Measurements from ENCODE around the gene COLEC12.
"Not testable (repeated sequence)": the region's sequence is repeated elsewhere in the genome, so short reads cannot be mapped to it uniquely, and the experiment has no call there.

Gene COLEC12

GRCh38 chr18:318791-319291 is 181.7 kb downstream of the COLEC12 start:
- 98% methylated on average over 7 of the region's 9 CpGs for WGBS (ENCODE audit: insufficient coverage)
- Histone ChIP-seq H3K4me1 (ENCODE audit: control extremely low read depth in 1 of 4, control insufficient read depth in 4 of 4, insufficient read depth in 4 of 4, low read length in 3 of 4) (peaks cover 2 to 18% (median 11%) of the 10 kb centered on the region in 4 experiments), H3K27ac (ENCODE audit: insufficient read depth in 1 of 2, low read depth in 1 of 2, low read length in 2 of 2, poor library complexity in 1 of 2, severe bottlenecking in 2 of 2) (no peak overlapping the region), H3K9me3 (ENCODE audit: control extremely low read depth in 1 of 5, control insufficient read depth in 4 of 5, insufficient read depth in 2 of 5, low read depth in 1 of 5, low read length in 4 of 5) (no peaks in the 10 kb centered on the region), H3K36me3 (ENCODE audit: control insufficient read depth in 4 of 4, insufficient read depth in 4 of 4, low read length in 3 of 4) (no peaks in the 10 kb centered on the region), H3K27me3 (replicated peaks in 2 of 5; ENCODE audit: control insufficient read depth in 4 of 5, insufficient read depth in 5 of 5, low read length in 4 of 5) (no peaks in the 10 kb centered on the region), H3K4me3 (ENCODE audit: control insufficient read depth in 1 of 7, extremely low read depth in 1 of 7, insufficient read depth in 4 of 7, low read depth in 2 of 7, low read length in 6 of 7) (no peak overlapping the region)
- CTCF ChIA-PET = interaction anchor here (1.5 kb wide), 1 partner anchor 106 kb away, joined by 3 read pairs; no protein-coding TSS in a partner anchor
- POLR2A ChIA-PET = no interaction called here
- DNase-seq = no peak

GRCh38 chr18:317618-318017 is 182.9 kb downstream of the COLEC12 start:
- DNase-seq = no peak
- H3K9me3 ChIP-seq (ENCODE audit: control extremely low read depth in 1 of 5, control insufficient read depth in 4 of 5, insufficient read depth in 2 of 5, low read depth in 1 of 5, low read length in 4 of 5) = no peaks in the 10 kb centered on the region
- POLR2A ChIA-PET = no interaction called here
- H3K27ac ChIP-seq (ENCODE audit: insufficient read depth in 1 of 2, low read depth in 1 of 2, low read length in 2 of 2, poor library complexity in 1 of 2, severe bottlenecking in 2 of 2) = no peak overlapping the region
- no peaks in the 10 kb centered on the region for H3K36me3 ChIP-seq (ENCODE audit: control insufficient read depth in 4 of 4, insufficient read depth in 4 of 4, low read length in 3 of 4)
- no peaks in the 10 kb centered on the region for H3K27me3 ChIP-seq (replicated peaks in 2 of 5; ENCODE audit: control insufficient read depth in 4 of 5, insufficient read depth in 5 of 5, low read length in 4 of 5)
- WGBS (ENCODE audit: insufficient coverage) = 97% methylated on average over 3 of the region's 6 CpGs
- H3K4me3 ChIP-seq (ENCODE audit: control insufficient read depth in 1 of 7, extremely low read depth in 1 of 7, insufficient read depth in 4 of 7, low read depth in 2 of 7, low read length in 6 of 7) = no peak overlapping the region
- CTCF ChIA-PET = interaction anchor here (2.4 kb wide), 1 partner anchor 10 kb away, joined by 6 read pairs; no protein-coding TSS in a partner anchor
- peaks cover under 1 to 10% (median 8%) of the 10 kb centered on the region in 4 experiments for H3K4me1 ChIP-seq (ENCODE audit: control extremely low read depth in 1 of 4, control insufficient read depth in 4 of 4, insufficient read depth in 4 of 4, low read length in 3 of 4)

GRCh38 chr18:316393-316792 is 184.1 kb downstream of the COLEC12 start:
- Histone ChIP-seq H3K4me1 (ENCODE audit: control extremely low read depth in 1 of 4, control insufficient read depth in 4 of 4, insufficient read depth in 4 of 4, low read length in 3 of 4) (no peaks in the 10 kb centered on the region), H3K27ac (ENCODE audit: insufficient read depth in 1 of 2, low read depth in 1 of 2, low read length in 2 of 2, poor library complexity in 1 of 2, severe bottlenecking in 2 of 2) (no peak overlapping the region), H3K36me3 (ENCODE audit: control insufficient read depth in 4 of 4, insufficient read depth in 4 of 4, low read length in 3 of 4) (no peaks in the 10 kb centered on the region), H3K27me3 (replicated peaks in 2 of 5; ENCODE audit: control insufficient read depth in 4 of 5, insufficient read depth in 5 of 5, low read length in 4 of 5) (no peaks in the 10 kb centered on the region), H3K9me3 (ENCODE audit: control extremely low read depth in 1 of 5, control insufficient read depth in 4 of 5, insufficient read depth in 2 of 5, low read depth in 1 of 5, low read length in 4 of 5) (no peaks in the 10 kb centered on the region), H3K4me3 (ENCODE audit: control insufficient read depth in 1 of 7, extremely low read depth in 1 of 7, insufficient read depth in 4 of 7, low read depth in 2 of 7, low read length in 6 of 7) (no peak overlapping the region)
- no peak for DNase-seq
- POLR2A ChIA-PET = no interaction called here
- CTCF ChIA-PET = interaction anchor here (1.2 to 2.4 kb wide), 2 partner anchors 9 to 22 kb away, joined by 3 to 6 read pairs; no protein-coding TSS in a partner anchor
- 88% methylated on average over 6 of the region's 8 CpGs for WGBS (ENCODE audit: insufficient coverage)

- H3K4me3 ChIP-seq (ENCODE audit: control insufficient read depth in 1 of 7, extremely low read depth in 1 of 7, insufficient read depth in 4 of 7, low read depth in 2 of 7, low read length in 6 of 7) = no peak overlapping the region
- H3K36me3 ChIP-seq (ENCODE audit: control insufficient read depth in 4 of 4, insufficient read depth in 4 of 4, low read length in 3 of 4) = no peaks in the 10 kb centered on the region
- CTCF ChIA-PET = interaction anchor here (0.5 to 2.0 kb wide), 3 partner anchors 10 to 405 kb away, joined by 3 to 4 read pairs (median 4); no protein-coding TSS in a partner anchor
- H3K9me3 ChIP-seq (ENCODE audit: control extremely low read depth in 1 of 5, control insufficient read depth in 4 of 5, insufficient read depth in 2 of 5, low read depth in 1 of 5, low read length in 4 of 5) = no peaks in the 10 kb centered on the region
- POLR2A ChIA-PET = no interaction called here
- no peak for DNase-seq
- no peak overlapping the region for H3K27ac ChIP-seq (ENCODE audit: insufficient read depth in 1 of 2, low read depth in 1 of 2, low read length in 2 of 2, poor library complexity in 1 of 2, severe bottlenecking in 2 of 2)
- H3K27me3 ChIP-seq (replicated peaks in 2 of 5; ENCODE audit: control insufficient read depth in 4 of 5, insufficient read depth in 5 of 5, low read length in 4 of 5) = no peaks in the 10 kb centered on the region
- no peaks in the 10 kb centered on the region for H3K4me1 ChIP-seq (ENCODE audit: control extremely low read depth in 1 of 4, control insufficient read depth in 4 of 4, insufficient read depth in 4 of 4, low read length in 3 of 4)
Measured at GRCh38 chr18:313931-314330, 186.6 kb downstream of the COLEC12 start.

GRCh38 chr18:312415-312814 is 188.1 kb downstream of the COLEC12 start:
- Histone ChIP-seq H3K27me3 (replicated peaks in 2 of 5; ENCODE audit: control insufficient read depth in 4 of 5, insufficient read depth in 5 of 5, low read length in 4 of 5) (no peaks in the 10 kb centered on the region), H3K4me3 (ENCODE audit: control insufficient read depth in 1 of 7, extremely low read depth in 1 of 7, insufficient read depth in 4 of 7, low read depth in 2 of 7, low read length in 6 of 7) (no peak overlapping the region), H3K4me1 (ENCODE audit: control extremely low read depth in 1 of 4, control insufficient read depth in 4 of 4, insufficient read depth in 4 of 4, low read length in 3 of 4) (no peaks in the 10 kb centered on the region), H3K36me3 (ENCODE audit: control insufficient read depth in 4 of 4, insufficient read depth in 4 of 4, low read length in 3 of 4) (no peaks in the 10 kb centered on the region), H3K9me3 (ENCODE audit: control extremely low read depth in 1 of 5, control insufficient read depth in 4 of 5, insufficient read depth in 2 of 5, low read depth in 1 of 5, low read length in 4 of 5) (no peaks in the 10 kb centered on the region), H3K27ac (ENCODE audit: insufficient read depth in 1 of 2, low read depth in 1 of 2, low read length in 2 of 2, poor library complexity in 1 of 2, severe bottlenecking in 2 of 2) (no peak overlapping the region)
- 100% methylated on average over 1 of the region's 4 CpGs for WGBS (ENCODE audit: insufficient coverage)
- DNase-seq = no peak
- POLR2A ChIA-PET = interaction anchor here (0.5 kb wide), 1 partner anchor 388 kb away, joined by 7 read pairs; no protein-coding TSS in a partner anchor
- CTCF ChIA-PET = interaction anchor here (1.1 kb wide), 1 partner anchor 24 kb away, joined by 3 read pairs; no protein-coding TSS in a partner anchor

- Histone ChIP-seq H3K27me3 (replicated peaks in 2 of 5; ENCODE audit: control insufficient read depth in 4 of 5, insufficient read depth in 5 of 5, low read length in 4 of 5) (no peaks in the 10 kb centered on the region), H3K4me3 (ENCODE audit: control insufficient read depth in 1 of 7, extremely low read depth in 1 of 7, insufficient read depth in 4 of 7, low read depth in 2 of 7, low read length in 6 of 7) (no peak overlapping the region), H3K4me1 (ENCODE audit: control extremely low read depth in 1 of 4, control insufficient read depth in 4 of 4, insufficient read depth in 4 of 4, low read length in 3 of 4) (no peaks in the 10 kb centered on the region), H3K9me3 (ENCODE audit: control extremely low read depth in 1 of 5, control insufficient read depth in 4 of 5, insufficient read depth in 2 of 5, low read depth in 1 of 5, low read length in 4 of 5) (no peaks in the 10 kb centered on the region), H3K36me3 (ENCODE audit: control insufficient read depth in 4 of 4, insufficient read depth in 4 of 4, low read length in 3 of 4) (no peaks in the 10 kb centered on the region), H3K27ac (ENCODE audit: insufficient read depth in 1 of 2, low read depth in 1 of 2, low read length in 2 of 2, poor library complexity in 1 of 2, severe bottlenecking in 2 of 2) (no peak overlapping the region)
- DNase-seq = no peak
- ChIA-PET POLR2A (no interaction called here), CTCF (interaction anchor here (0.8 kb wide), 1 partner anchor 160 kb away, joined by 3 read pairs; no protein-coding TSS in a partner anchor)
Measured at GRCh38 chr18:310042-310441, 190.5 kb downstream of the COLEC12 start.

GRCh38 chr18:308086-308485 is 192.4 kb downstream of the COLEC12 start:
- POLR2A ChIA-PET; H3K27ac ChIP-seq (ENCODE audit: insufficient read depth in 1 of 2, low read depth in 1 of 2, low read length in 2 of 2, poor library complexity in 1 of 2, severe bottlenecking in 2 of 2); H3K4me3 ChIP-seq (ENCODE audit: control insufficient read depth in 1 of 7, extremely low read depth in 1 of 7, insufficient read depth in 4 of 7, low read depth in 2 of 7, low read length in 6 of 7); H3K27me3 ChIP-seq (replicated peaks in 2 of 5; ENCODE audit: control insufficient read depth in 4 of 5, insufficient read depth in 5 of 5, low read length in 4 of 5); H3K4me1 ChIP-seq (ENCODE audit: control extremely low read depth in 1 of 4, control insufficient read depth in 4 of 4, insufficient read depth in 4 of 4, low read length in 3 of 4); DNase-seq; H3K9me3 ChIP-seq (ENCODE audit: control extremely low read depth in 1 of 5, control insufficient read depth in 4 of 5, insufficient read depth in 2 of 5, low read depth in 1 of 5, low read length in 4 of 5); H3K36me3 ChIP-seq (ENCODE audit: control insufficient read depth in 4 of 4, insufficient read depth in 4 of 4, low read length in 3 of 4): not testable (repeated sequence)
- CTCF ChIA-PET = interaction anchor here (2.2 kb wide), 1 partner anchor 8 kb away, joined by 6 read pairs; no protein-coding TSS in a partner anchor
- whole genome bisulfite sequencing (ENCODE audit: insufficient coverage) = 100% methylated on average over 3 of the region's 4 CpGs

All from common myeloid progenitor, CD34-positive (primary cell).